ENCODE measurements around the gene RSF1.

RSF1 gene

GRCh38 chr11:77728203-77728786 is 92.2 kb downstream of the RSF1 start:
- TF ChIP-seq, protein P1, sequence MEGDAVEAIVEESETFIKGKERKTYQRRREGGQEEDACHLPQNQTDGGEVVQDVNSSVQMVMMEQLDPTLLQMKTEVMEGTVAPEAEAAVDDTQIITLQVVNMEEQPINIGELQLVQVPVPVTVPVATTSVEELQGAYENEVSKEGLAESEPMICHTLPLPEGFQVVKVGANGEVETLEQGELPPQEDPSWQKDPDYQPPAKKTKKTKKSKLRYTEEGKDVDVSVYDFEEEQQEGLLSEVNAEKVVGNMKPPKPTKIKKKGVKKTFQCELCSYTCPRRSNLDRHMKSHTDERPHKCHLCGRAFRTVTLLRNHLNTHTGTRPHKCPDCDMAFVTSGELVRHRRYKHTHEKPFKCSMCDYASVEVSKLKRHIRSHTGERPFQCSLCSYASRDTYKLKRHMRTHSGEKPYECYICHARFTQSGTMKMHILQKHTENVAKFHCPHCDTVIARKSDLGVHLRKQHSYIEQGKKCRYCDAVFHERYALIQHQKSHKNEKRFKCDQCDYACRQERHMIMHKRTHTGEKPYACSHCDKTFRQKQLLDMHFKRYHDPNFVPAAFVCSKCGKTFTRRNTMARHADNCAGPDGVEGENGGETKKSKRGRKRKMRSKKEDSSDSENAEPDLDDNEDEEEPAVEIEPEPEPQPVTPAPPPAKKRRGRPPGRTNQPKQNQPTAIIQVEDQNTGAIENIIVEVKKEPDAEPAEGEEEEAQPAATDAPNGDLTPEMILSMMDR (IDR thresholded peaks at IDR 0.05; ENCODE audit: control extremely low read depth, extremely low read depth, low read depth, missing control alignments) = no peak
- no peak for DNase-seq (ENCODE audit: extremely low spot score)
- ChIA-PET POLR2A (no interaction called here), CTCF (no interaction called here)

- peak; percentile 16 for DNase-seq (ENCODE audit: extremely low spot score)
- TF ChIP-seq, protein P1 (IDR thresholded peaks at IDR 0.05; ENCODE audit: control extremely low read depth, extremely low read depth, low read depth, missing control alignments) = no peak
- ChIA-PET POLR2A (no interaction called here), CTCF (no interaction called here)
These were observed 94.0 kb downstream of the RSF1 start for GRCh38 chr11:77726524-77726923.

GRCh38 chr11:77725433-77725832 is 95.1 kb downstream of the RSF1 start:
- TF ChIP-seq, protein P1 (IDR thresholded peaks at IDR 0.05; ENCODE audit: control extremely low read depth, extremely low read depth, low read depth, missing control alignments) = no peak
- POLR2A ChIA-PET = no interaction called here
- CTCF ChIA-PET = no interaction called here

GRCh38 chr11:77724636-77725035 is 95.9 kb downstream of the RSF1 start:
- no peak for DNase-seq (ENCODE audit: extremely low spot score)
- CTCF ChIA-PET = no interaction called here
- POLR2A ChIA-PET = no interaction called here
- TF ChIP-seq, protein P1 (IDR thresholded peaks at IDR 0.05; ENCODE audit: control extremely low read depth, extremely low read depth, low read depth, missing control alignments) = no peak

More at GRCh38 chr11:77725433-77725832, 95.1 kb downstream of the RSF1 start:
- DNase-seq (ENCODE audit: extremely low spot score) = peak; percentile 34

DNA sequence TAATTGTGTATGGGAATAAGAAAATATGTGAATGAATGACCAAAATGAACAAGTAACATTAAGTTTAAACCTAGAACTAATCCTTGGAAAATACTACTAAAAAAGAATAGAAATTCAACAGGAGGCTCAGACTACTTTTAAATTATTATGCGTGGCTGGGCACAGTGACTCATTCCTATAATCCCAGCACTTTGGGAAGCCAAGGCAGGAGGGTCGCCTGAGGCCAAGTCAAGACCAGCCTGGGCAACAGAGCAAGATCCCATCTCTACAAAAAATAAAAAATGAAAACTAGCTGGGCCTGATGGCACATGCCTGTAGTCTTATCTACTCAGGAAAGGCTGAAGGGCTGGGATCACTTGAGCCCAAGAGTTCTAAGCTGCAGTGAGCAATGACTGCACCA is 97.5 kb downstream of the RSF1 start:
- ChIA-PET CTCF (no interaction called here), POLR2A (no interaction called here)
- DNase-seq (ENCODE audit: extremely low spot score) = no peak
- TF ChIP-seq, protein P1 (IDR thresholded peaks at IDR 0.05; ENCODE audit: control extremely low read depth, extremely low read depth, low read depth, missing control alignments) = no peak

DNA sequence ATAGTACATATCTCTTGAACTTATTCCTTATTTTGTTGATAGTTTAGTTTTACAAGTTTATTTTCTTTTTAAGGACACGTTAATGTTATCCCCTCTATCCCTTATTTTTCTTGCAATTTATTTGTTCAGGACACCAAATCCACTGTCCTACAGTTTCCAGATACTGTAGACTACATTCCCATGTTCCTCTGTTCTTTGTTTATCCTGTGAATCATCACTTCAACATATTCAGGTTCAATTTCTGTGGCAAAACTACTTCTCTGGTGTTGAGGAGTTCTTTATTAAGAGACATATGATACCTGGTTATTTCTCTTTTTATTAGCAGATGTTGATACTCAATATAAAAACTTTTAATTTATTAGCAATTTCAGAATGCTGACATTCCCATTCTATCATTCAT is 110.2 kb downstream of the RSF1 start:
- CTCF ChIA-PET = interaction anchor here (1.0 to 1.3 kb wide), 2 partner anchors 21 to 40 kb away, joined by 3 read pairs; no protein-coding TSS in a partner anchor
- TF ChIP-seq, protein P1 (IDR thresholded peaks at IDR 0.05; ENCODE audit: control extremely low read depth, extremely low read depth, low read depth, missing control alignments) = no peak
- POLR2A ChIA-PET = no interaction called here
- DNase-seq (ENCODE audit: extremely low spot score) = no peak

Data from GM10248 (cell line).